GM18951 (cell line): Measurements from ENCODE around the gene MOV10L1.

Experiments used
- POLR2A ChIP-seq: IDR thresholded peaks from 4 replicates; pipeline ENCODE4 v1.6.1; 2011; ENCODE audit warnings: mild to moderate bottlenecking; ENCODE audit not compliant: insufficient read length, insufficient read depth; ENCODE audit errors: extremely low read depth
- in situ Hi-C: fragments of 300-500 bp; cut with MboI; formaldehyde crosslinking; loops from one replicate; pipeline ENCODE4 v1.12.0; 2022; ENCODE audit warnings: low sequenced_read_pairs, mixed read lengths, inconsistent platforms; ENCODE audit not compliant: unreplicated experiment

The MOV10L1 gene

GRCh38 chr22:50184004-50184901, 94.4 kb downstream of the MOV10L1 start:
- in situ Hi-C loops, result no loop called here
- no peak for TF ChIP-seq POLR2A

- in situ Hi-C loops, result no loop called here
- TF ChIP-seq POLR2A, result no peak
Observed at GRCh38 chr22:50184902-50185374, 95.1 kb downstream of the MOV10L1 start.

- peak; percentile 61 for TF ChIP-seq POLR2A
- in situ Hi-C loops, result no loop called here
Observed at GRCh38 chr22:50185375-50186087, 95.7 kb downstream of the MOV10L1 start, which contains the start of gene TRABD. TRABD (plus strand) TSS chr22:50185913; CDS start chr22:50193061, 7,148 bp downstream.

- in situ Hi-C loops, result no loop called here
- no peak for TF ChIP-seq POLR2A
Observed at GRCh38 chr22:50186181-50186714, 96.4 kb downstream of the MOV10L1 start.

- in situ Hi-C loops, result no loop called here
- TF ChIP-seq POLR2A, result peak; percentile 22
Observed at GRCh38 chr22:50186761-50187523, 97.1 kb downstream of the MOV10L1 start.

- no peak for TF ChIP-seq POLR2A
- in situ Hi-C loops, result no loop called here
Observed at GRCh38 chr22:50188356-50188755, 98.5 kb downstream of the MOV10L1 start.

GRCh38 chr22:50189184-50189848, 99.5 kb downstream of the MOV10L1 start:
- in situ Hi-C loops, result no loop called here
- no peak for TF ChIP-seq POLR2A

- TF ChIP-seq POLR2A, result no peak
- in situ Hi-C loops, result no loop called here
Observed at GRCh38 chr22:50189849-50190181, 100.0 kb downstream of the MOV10L1 start.

- peak; percentile 82 for TF ChIP-seq POLR2A
- in situ Hi-C loops, result no loop called here
Observed at GRCh38 chr22:50190182-50190940, 100.6 kb downstream of the MOV10L1 start.

- TF ChIP-seq POLR2A, result no peak
- in situ Hi-C loops, result no loop called here
Observed at GRCh38 chr22:50190941-50191741, 101.3 kb downstream of the MOV10L1 start.
